Activated CD8-positive, alpha-beta memory T cell treated with anti-CD3 and anti-CD28 coated beads, Interleukin-2, amount 50 U/mL, for 48 hours (primary cell): Measurements from ENCODE around the gene TBRG4.

ENCODE experiments used
- DNase-seq: peaks from one replicate; pipeline ENCODE4 v3.0.0-alpha.2; 2020

The TBRG4 gene

DNA sequence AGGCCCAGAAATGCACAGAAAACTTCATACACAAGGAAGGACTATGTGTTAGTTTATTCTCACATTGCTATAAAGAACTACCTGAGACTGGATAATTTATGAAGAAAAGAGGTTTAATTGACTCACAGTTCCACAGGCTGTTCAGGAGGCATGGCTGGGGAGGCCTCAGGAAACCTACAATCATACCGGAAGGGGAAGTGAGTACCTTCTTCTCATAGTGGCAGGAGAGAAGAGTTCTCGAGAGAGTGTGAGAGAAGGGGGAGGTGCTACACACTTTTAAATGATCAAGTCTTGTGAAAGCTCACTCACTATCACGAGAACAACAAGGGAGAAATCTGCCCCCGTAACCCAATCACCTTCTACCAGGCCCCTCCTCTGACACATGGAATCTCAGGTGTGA lies 29.3 kb upstream of the TBRG4 start:
- DNase-seq: no peak

- no peak for DNase-seq
Measured at GRCh38 chr7:45138433-45139267, 27.2 kb upstream of the TBRG4 start.

DNA sequence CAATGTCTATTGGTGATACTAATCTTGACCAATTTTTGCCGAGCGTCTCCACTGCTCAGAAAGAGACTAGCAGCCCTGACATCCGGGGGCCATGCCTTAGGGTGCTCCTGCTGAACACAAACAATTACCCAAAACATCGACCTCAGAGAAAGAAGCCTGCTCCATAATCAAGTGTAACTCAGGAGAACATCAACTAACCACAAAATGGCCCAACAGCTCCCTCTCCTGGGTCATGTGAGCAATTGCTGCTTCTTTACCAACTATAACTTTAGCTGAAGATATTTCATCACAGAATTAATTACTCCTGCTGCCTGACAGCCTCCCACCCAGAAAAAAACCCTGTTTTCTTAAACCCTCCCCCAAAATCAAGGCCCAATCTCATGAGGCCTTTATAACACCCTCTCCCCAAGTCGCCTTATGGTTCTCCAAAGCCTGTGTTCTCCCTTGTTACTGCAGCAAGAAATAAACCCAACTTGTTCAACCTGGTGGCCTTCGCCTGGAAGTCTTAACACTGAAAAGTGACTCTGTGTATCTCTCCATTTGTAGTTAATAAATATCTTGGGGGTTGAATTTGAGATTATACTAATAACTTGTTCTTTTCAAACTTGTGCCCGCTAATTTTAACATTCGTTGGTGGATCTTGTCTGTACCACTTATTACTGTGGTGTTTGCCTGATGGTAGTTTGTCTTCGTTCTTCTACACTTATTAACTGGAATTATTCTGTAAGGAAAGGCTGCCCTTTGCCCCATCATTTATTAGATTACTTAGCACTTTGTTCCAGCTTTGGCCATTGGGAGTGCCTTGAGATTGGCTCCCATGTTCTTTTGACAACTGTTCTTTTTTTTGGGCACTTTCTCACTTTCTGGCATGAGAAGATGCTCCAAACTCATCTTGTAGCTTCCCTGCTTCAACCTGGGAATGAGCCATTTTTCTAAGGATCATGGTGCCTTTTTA lies 24.9 kb upstream of the TBRG4 start:
- DNase-seq: peak; percentile 69

DNA sequence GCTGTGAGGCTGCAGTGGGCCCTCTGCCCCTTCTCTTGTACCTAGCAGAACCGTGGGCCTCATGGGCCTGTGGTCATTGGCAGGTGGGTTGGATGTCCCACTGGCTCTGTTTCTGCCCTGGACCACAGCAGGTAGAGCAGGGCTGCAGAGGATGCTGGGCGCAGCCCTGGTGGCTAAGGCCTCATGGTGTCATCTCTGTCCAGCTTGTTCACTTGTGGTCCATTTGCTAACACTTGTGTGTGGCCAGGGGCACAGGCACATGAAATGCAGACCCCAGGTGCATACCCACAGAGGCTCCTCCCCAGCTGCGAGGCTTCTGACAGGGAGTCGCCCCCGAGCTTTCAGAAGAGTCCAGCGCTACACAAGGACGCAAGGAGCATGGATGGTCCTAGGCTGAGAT lies 22.4 kb upstream of the TBRG4 start:
- no peak for DNase-seq

DNA sequence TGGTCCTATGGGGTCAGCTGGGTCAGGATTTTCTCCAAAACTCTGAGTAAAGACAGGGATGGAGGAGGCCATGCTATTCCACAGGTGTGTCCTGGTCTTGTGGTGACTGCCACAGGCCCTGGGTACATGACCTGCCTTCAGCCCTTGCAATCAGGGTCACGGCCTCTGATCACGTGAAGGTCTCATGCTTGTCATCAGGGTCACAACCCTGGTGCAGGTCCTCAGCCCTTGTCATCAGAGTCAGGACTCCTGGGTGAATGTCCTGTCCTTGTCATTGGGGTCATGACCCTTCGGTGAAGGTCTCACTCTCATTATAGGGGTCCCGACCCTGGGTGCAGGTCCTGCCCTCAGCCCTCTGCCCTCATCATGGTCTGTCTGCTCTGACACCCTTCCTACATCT lies 21.9 kb upstream of the TBRG4 start:
- no peak for DNase-seq

GRCh38 chr7:45132708-45133320 lies 21.3 kb upstream of the TBRG4 start:
- DNase-seq: no peak

DNA sequence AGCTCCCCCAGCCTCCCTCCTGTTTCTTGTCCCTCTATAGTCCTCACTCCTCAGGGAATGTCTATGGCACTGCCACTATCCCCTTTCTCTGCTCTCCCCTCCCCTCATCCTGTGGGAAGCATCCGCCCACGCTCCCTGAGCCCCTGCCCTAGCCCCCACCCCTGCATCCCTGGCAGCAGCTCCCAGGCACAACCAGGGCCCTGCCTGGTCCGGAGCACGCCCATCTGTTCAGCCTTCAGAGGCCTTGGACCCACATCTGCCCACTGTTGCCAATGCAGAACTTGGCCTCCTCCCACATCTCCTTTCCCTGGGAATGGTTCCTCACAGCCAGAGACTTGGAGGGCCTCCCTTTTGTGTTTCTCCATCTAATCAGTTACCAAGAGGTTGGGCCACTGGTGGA lies 20.4 kb upstream of the TBRG4 start:
- DNase-seq: no peak

- DNase-seq: no peak
Measured at GRCh38 chr7:45130910-45131309, 19.4 kb upstream of the TBRG4 start.

- DNase-seq: no peak
Measured at GRCh38 chr7:45129906-45130305, 18.4 kb upstream of the TBRG4 start.

DNA sequence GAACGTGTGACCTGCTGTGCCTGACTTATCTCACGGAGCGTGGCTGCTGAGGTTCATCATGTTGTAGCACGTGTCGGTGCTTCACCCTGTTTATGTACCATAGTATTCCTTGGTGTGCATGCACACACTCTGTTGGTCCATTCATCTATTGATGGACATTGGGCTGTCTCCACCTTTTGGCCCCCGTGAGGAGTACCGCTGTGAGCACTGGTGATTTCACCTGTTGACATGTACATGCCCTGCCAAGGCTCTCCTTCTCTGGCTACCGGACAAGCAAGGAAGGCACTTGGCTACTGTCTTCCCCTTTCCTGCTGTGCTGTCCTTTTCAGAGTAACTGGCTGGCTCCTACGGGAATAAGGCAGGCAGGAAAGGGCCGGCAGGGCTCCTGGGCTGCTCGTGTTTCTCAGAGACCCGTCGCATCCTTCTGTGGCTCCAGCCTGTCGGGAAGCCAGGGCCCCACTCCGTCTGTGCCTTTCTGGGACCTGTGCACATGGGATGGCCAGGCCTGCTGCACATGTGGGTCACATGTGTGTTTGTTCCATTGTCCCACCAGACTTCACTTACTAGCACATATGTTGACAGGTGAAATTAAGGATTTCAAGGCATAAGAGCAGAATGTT lies 17.8 kb upstream of the TBRG4 start:
- no peak for DNase-seq

- no peak for DNase-seq
Measured at GRCh38 chr7:45126920-45127319, 15.4 kb upstream of the TBRG4 start.

DNA sequence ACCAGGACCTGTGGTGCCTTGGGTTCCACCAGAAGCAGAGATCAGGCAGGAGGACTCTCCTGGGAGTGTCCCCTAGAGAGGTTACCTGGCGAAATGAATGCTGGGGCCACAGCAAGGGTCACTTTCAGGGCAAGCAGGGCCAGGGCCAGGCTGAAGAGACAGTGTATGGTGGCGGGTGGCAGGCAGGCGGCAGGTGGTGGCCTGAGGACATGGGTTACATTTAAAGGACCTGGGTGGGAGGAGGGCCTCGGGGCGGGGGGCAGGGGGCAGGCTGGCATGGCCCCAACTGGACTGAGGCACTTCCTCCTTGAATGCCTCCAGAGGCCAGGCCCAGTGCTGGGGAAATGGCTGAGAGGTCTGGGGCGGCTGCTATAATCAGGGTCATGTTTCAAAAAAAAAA lies 14.7 kb upstream of the TBRG4 start:
- DNase-seq: no peak

- DNase-seq: no peak
Measured at GRCh38 chr7:45125193-45125904, 13.9 kb upstream of the TBRG4 start.

- DNase-seq: no peak
Measured at GRCh38 chr7:45123913-45124710, 12.6 kb upstream of the TBRG4 start.

GRCh38 chr7:45122975-45123860 lies 11.7 kb upstream of the TBRG4 start:
- no peak for DNase-seq

GRCh38 chr7:45119550-45119949 lies 8.1 kb upstream of the TBRG4 start:
- DNase-seq: no peak

- DNase-seq: no peak
Measured at GRCh38 chr7:45118889-45119331, 7.4 kb upstream of the TBRG4 start.

DNA sequence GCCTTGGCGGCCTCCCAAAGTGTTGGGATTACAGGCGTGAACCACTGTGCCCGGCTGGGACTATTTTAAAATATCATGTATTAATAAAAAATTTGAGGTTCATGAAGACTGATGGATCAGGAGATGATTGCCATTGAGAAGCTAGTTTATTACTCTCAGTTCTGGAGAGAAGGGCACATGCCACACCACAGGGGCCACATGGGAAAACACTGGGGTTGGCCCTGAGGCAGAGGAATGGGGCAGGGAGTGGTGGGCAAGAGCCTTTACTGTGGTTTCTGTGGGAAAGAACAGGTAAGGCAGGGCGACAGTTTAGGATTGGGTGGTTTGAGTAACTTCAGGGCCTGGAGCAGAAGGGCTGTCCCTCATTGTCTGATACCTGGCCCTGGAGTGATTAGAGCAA lies 6.8 kb upstream of the TBRG4 start:
- DNase-seq: no peak

DNA sequence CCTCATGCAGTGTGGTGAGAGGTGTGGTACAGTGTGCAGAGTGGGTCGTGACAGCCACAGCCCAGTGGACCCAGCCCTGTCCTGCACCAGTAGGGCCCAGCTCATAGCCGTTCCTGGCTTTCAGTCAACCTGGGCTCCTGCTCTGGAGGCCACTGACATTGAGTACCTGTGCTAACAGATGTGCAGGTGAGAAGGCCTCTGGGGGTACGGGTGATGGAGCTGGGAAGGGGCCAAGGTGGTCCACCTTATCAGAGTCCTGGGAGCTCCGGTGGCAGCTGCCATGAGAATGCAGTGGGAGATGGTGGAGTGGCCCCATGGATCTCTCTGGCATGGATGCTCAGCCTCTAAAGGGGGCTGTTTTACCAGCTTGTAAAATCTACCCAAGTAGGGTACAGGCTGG lies 6.1 kb upstream of the TBRG4 start:
- DNase-seq: no peak

DNA sequence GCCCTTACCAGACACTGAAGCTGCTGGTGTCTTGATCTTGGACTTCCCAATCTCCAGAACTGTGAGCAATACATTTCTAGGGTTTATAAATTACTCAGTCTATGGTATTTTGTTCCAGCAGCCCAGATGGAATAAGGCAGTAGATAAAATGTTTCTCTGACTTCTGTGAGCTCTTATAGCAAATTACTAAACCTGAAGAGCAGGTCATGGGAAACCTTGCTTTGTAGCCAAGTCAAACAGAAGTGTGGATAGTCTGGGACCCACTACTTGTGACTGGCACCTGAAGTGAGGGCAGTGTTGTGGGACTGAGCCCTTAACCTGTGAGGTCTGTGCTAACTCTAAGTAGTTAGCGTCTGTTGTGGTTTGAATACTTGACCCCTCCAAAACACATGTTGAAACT lies 4.6 kb upstream of the TBRG4 start:
- no peak for DNase-seq
